GM23338 (cell line): ENCODE results near the gene ERAP2. TPM values are rescaled to one million over a fixed set of nuclear protein-coding genes. Genes with fewer than 3 reads are reported as not detected.

Experiments used
- ATAC-seq: fragments of 200-7000 bp; cut with Tn5 transposase; 3 replicates; pipeline ENCODE4 v1.9.1; 2020
- DNase-seq: peaks from one replicate; pipeline ENCODE4 v3.0.0-alpha.2; 2015; ENCODE audit warnings: low spot score
- H2AFZ ChIP-seq: fragments of 200-600 bp; sonication (generic); 2 replicates; pipeline ENCODE4 v1.8.0; 2016; ENCODE audit warnings: antibody characterized with exemption, mild to moderate bottlenecking, moderate library complexity
- H3F3A ChIP-seq: fragments of 200-600 bp; sonication (generic); replicated peaks from 2 replicates; pipeline ENCODE4 v1.8.0; 2017; ENCODE audit warnings: antibody characterized with exemption, mixed run types, low read depth
- H3K27ac ChIP-seq: fragments of 200-600 bp; sonication (generic); 2 replicates; pipeline ENCODE4 v1.6.1; 2016; ENCODE audit warnings: low read depth
- H3K27me3 ChIP-seq: fragments of 200-600 bp; sonication (generic); 2 replicates; pipeline ENCODE4 v1.8.0; 2016; ENCODE audit warnings: mild to moderate bottlenecking, mixed run types, moderate library complexity; ENCODE audit not compliant: insufficient read depth
- H3K36me3 ChIP-seq: fragments of 200-600 bp; sonication (generic); 2 replicates; pipeline ENCODE4 v1.8.0; 2016; ENCODE audit warnings: mild to moderate bottlenecking; ENCODE audit not compliant: insufficient read depth
- H3K4me1 ChIP-seq: fragments of 200-600 bp; sonication (generic); 2 replicates; pipeline ENCODE4 v1.8.0; 2016; ENCODE audit warnings: mild to moderate bottlenecking, moderate library complexity; ENCODE audit not compliant: insufficient read depth
- H3K4me2 ChIP-seq: fragments of 200-600 bp; sonication (generic); 2 replicates; pipeline ENCODE4 v1.7.1; 2017; ENCODE audit warnings: mixed run types
- H3K4me3 ChIP-seq: fragments of 200-600 bp; sonication (generic); 2 replicates; pipeline ENCODE4 v1.6.1; 2016; ENCODE audit warnings: mixed run types
- H3K79me2 ChIP-seq: fragments of 200-600 bp; sonication (generic); replicated peaks from 2 replicates; pipeline ENCODE4 v1.8.0; 2017; ENCODE audit warnings: mild to moderate bottlenecking; ENCODE audit not compliant: insufficient read depth
- H3K9me2 ChIP-seq: fragments of 200-600 bp; sonication (generic); 2 replicates; pipeline ENCODE4 v1.8.0; 2017; ENCODE audit not compliant: insufficient read depth
- H4K20me1 ChIP-seq: fragments of 200-600 bp; sonication (generic); replicated peaks from 2 replicates; pipeline ENCODE4 v1.8.0; 2017; ENCODE audit warnings: mild to moderate bottlenecking; ENCODE audit not compliant: insufficient read depth
- H3K27ac Mint-ChIP-seq: 2 replicates; pipeline ENCODE4 v1.8.0; 2020; ENCODE audit warnings: inconsistent platforms, mild to moderate bottlenecking, moderate library complexity, mixed read lengths
- H3K27me3 Mint-ChIP-seq: 3 replicates; pipeline ENCODE4 v1.8.0; 2022; ENCODE audit warnings: low read depth, mild to moderate bottlenecking, moderate library complexity, mixed read lengths, inconsistent platforms; ENCODE audit not compliant: insufficient read depth, poor library complexity
- H3K36me3 Mint-ChIP-seq: 3 replicates; pipeline ENCODE4 v1.8.0; 2021; ENCODE audit warnings: low read depth, mild to moderate bottlenecking, inconsistent platforms, moderate library complexity, mixed read lengths
- H3K4me1 Mint-ChIP-seq: 3 replicates; pipeline ENCODE4 v1.8.0; 2020; ENCODE audit warnings: mild to moderate bottlenecking, inconsistent platforms, mixed read lengths
- H3K4me3 Mint-ChIP-seq: 3 replicates; pipeline ENCODE4 v1.8.0; 2021; ENCODE audit warnings: moderate library complexity, mild to moderate bottlenecking, inconsistent platforms, mixed read lengths
- H3K9me3 Mint-ChIP-seq: 3 replicates; pipeline ENCODE4 v1.8.0; 2020; ENCODE audit warnings: moderate library complexity, mild to moderate bottlenecking, inconsistent platforms, mixed read lengths
- CREB1 ChIP-seq: fragments of 250-450 bp; sonication (Bioruptor Pico); IDR thresholded peaks from 2 replicates; pipeline ENCODE4 v1.5.0; 2020; ENCODE audit warnings: low read depth, mild to moderate bottlenecking, moderate library complexity
- CTCF ChIP-seq, 2 experiments: fragments of 200-600 bp in 1 of 2; sonication (generic) in 1 of 2; conservative IDR thresholded peaks; 2 replicates each; pipeline versions ENCODE4 v1.5.1 to v1.6.1; 2016 to 2017; ENCODE audit warnings: antibody characterized with exemption in 2 of 2, low read depth in 2 of 2, mild to moderate bottlenecking in 2 of 2, moderate library complexity in 1 of 2
- ETS1 ChIP-seq: IDR thresholded peaks from 2 replicates; pipeline ENCODE4 v1.6.1; 2016; ENCODE audit warnings: antibody characterized with exemption
- EZH2phosphoT487 ChIP-seq: fragments of 200-600 bp; sonication (generic); IDR thresholded peaks from one replicate; pipeline ENCODE4 v1.8.1; 2018; ENCODE audit warnings: antibody characterized with exemption; ENCODE audit not compliant: unreplicated experiment
- JUNB ChIP-seq: IDR thresholded peaks from one replicate; pipeline ENCODE4 v1.6.1; 2016; ENCODE audit warnings: antibody characterized with exemption; ENCODE audit not compliant: unreplicated experiment
- NANOG ChIP-seq: IDR thresholded peaks from 2 replicates; pipeline ENCODE4 v1.6.1; 2016; ENCODE audit warnings: antibody characterized with exemption, borderline replicate concordance
- POLR2AphosphoS5 ChIP-seq: IDR thresholded peaks from 2 replicates; pipeline ENCODE4 v1.6.1; 2016; ENCODE audit warnings: antibody characterized with exemption, low read depth
- REST ChIP-seq: IDR thresholded peaks from one replicate; pipeline ENCODE4 v1.6.1; 2018; ENCODE audit warnings: antibody characterized with exemption; ENCODE audit not compliant: unreplicated experiment
- STAT1 ChIP-seq: IDR thresholded peaks from one replicate; pipeline ENCODE4 v1.6.1; 2016; ENCODE audit warnings: antibody characterized with exemption; ENCODE audit not compliant: unreplicated experiment
- ZNF114 ChIP-seq: fragments of 250-450 bp; sonication (Bioruptor Pico); IDR thresholded peaks from 2 replicates; pipeline ENCODE4 v1.5.0; 2020; ENCODE audit warnings: mild to moderate bottlenecking, moderate library complexity
- ZNF331 ChIP-seq: fragments of 250-450 bp; sonication (Bioruptor Pico); IDR thresholded peaks from 2 replicates; pipeline ENCODE4 v1.5.0; 2020; ENCODE audit warnings: low read depth, mild to moderate bottlenecking, moderate library complexity
- ZNF462 ChIP-seq: fragments of 250-450 bp; sonication (Bioruptor Pico); IDR thresholded peaks from 2 replicates; pipeline ENCODE4 v1.5.0; 2020; ENCODE audit warnings: mild to moderate bottlenecking, moderate library complexity
- polyA plus RNA-seq: library from polyadenylated mRNA; unstranded; fragments of >200 nt; fragmentation: Nextera tagmentation; extraction: Ambion mirVana; gene quantifications from 2 replicates; pipeline ENCODE4 v1.2.1, GENCODE V29; 2016
- total RNA-seq: library from RNA; depleted of rRNA; stranded (reverse); fragments of >200 nt; shearing (Covaris generic); gene quantifications from 2 replicates; pipeline ENCODE4 v1.2.3, GENCODE V29; 2014

Gene ERAP2
- total and polyA plus RNA-seq, 2 experiments from 2014 or later = 0.73 TPM; not detected in 1

- Mint-ChIP-seq H3K27ac (no peak overlapping the region), H3K36me3 (no peaks in the 10 kb centered on the region), H3K4me1 (peaks cover 12% of the 10 kb centered on the region), H3K9me3 (no peaks in the 10 kb centered on the region), H3K27me3 (no peaks in the 10 kb centered on the region), H3K4me3 (no peak overlapping the region)
- no peak for ATAC-seq
- H3K9me2 ChIP-seq = 0 out of 2 replicates have a peak, but pooled peaks cover 3% of the 10 kb centered on the region
- H3K27ac ChIP-seq = no peak overlapping the region
- peaks cover 13% of the 10 kb centered on the region; the same call in 1 of the 2 replicates for H3K4me1 ChIP-seq
- H3K36me3 ChIP-seq = no peaks in the 10 kb centered on the region
- no peak overlapping the region for H3K4me3 ChIP-seq
- no peak for DNase-seq
- no peaks in the 10 kb centered on the region for H4K20me1 ChIP-seq
- no peaks in the 10 kb centered on the region for H3F3A ChIP-seq
- peaks cover 7% of the 10 kb centered on the region for H3K79me2 ChIP-seq
- no peaks in the 10 kb centered on the region for H3K27me3 ChIP-seq
- H3K4me2 ChIP-seq = no peak overlapping the region
- no peak overlapping the region for H2AFZ ChIP-seq
- TF ChIP-seq NANOG (no peak), ZNF114 (CRISPR knock-in tag) (no peak), CREB1 (CRISPR knock-in tag) (no peak), ETS1 (no peak), ZNF462 (CRISPR knock-in tag) (no peak), EZH2phosphoT487 (no peak), POLR2AphosphoS5 (no peak), REST (no peak), ZNF331 (CRISPR knock-in tag) (no peak), CTCF (conservative IDR thresholded peaks at IDR 0.05; ENCODE audit: low read depth in 2 of 2) (no peak), STAT1 (no peak), JUNB (no peak)
Observed at GRCh38 chr5:96943799-96944198, 67.5 kb downstream of the ERAP2 start.
